Lung (tissue), 12 donors: ENCODE measurements around the gene TAF7. TPM values are rescaled to one million over a fixed set of nuclear protein-coding genes. Genes with fewer than 3 reads are reported as not detected.

Experiments
- ATAC-seq: fragments of 200-7000 bp; cut with Tn5 transposase; one replicate; pipeline ENCODE4 v1.9.1; 2020; ENCODE audit warnings: moderate number of reproducible peaks; ENCODE audit not compliant: insufficient read depth, low FRiP score
- DNase-seq, 3 donors: peaks; one replicate each; pipeline ENCODE4 v3.0.0-alpha.2; 2013 to 2017
- H3K27ac ChIP-seq, 2 donors: one replicate each; pipeline ENCODE4 v1.5.1; 2013; ENCODE audit warnings: mild to moderate bottlenecking in 2 of 2, moderate library complexity in 2 of 2, control low read depth in 1 of 2, inconsistent platforms in 1 of 2, low read depth in 1 of 2, low read length in 1 of 2
- H3K27me3 ChIP-seq, 3 donors: one replicate each; pipeline ENCODE4 v1.5.1; 2013; ENCODE audit warnings: low read length in 2 of 3; ENCODE audit not compliant: control insufficient read depth in 3 of 3, insufficient read depth in 3 of 3
- H3K36me3 ChIP-seq, 4 donors: one replicate each; pipeline ENCODE4 v1.5.1; 2013; ENCODE audit warnings: low read length in 4 of 4, mild to moderate bottlenecking in 1 of 4, moderate library complexity in 1 of 4; ENCODE audit not compliant: control insufficient read depth in 4 of 4, insufficient read depth in 4 of 4
- H3K4me1 ChIP-seq, 5 donors: one replicate each; pipeline ENCODE4 v1.5.1; 2013; ENCODE audit warnings: low read length in 5 of 5, mild to moderate bottlenecking in 2 of 5, moderate library complexity in 1 of 5; ENCODE audit not compliant: control insufficient read depth in 5 of 5, insufficient read depth in 5 of 5
- H3K4me3 ChIP-seq: one replicate; pipeline ENCODE4 v1.5.1; 2013; ENCODE audit warnings: mild to moderate bottlenecking, control low read depth, moderate library complexity
- H3K9ac ChIP-seq, 2 donors: one replicate each; pipeline ENCODE4 v1.5.1; 2013; ENCODE audit warnings: low read length in 2 of 2, control low read depth in 1 of 2; ENCODE audit not compliant: insufficient read depth in 1 of 2
- H3K9me3 ChIP-seq, 4 donors: one replicate each; pipeline ENCODE4 v1.5.1; 2013; ENCODE audit warnings: low read length in 3 of 4, mild to moderate bottlenecking in 1 of 4, moderate library complexity in 1 of 4; ENCODE audit not compliant: control insufficient read depth in 4 of 4, insufficient read depth in 3 of 4
- WGBS, 2 donors: extraction: QIAGEN DNeasy Blood & Tissue Kit; methylation state at CpG; one replicate each; pipeline ENCODE4 v1.1.7; 2013; 5-methylcytosine and 5-hydroxymethylcytosine counted together
- polyA plus RNA-seq, 2 donors: library from polyadenylated mRNA; stranded (reverse); fragments of 200-250 nt; gene quantifications; one replicate each; pipeline ENCODE4 v1.2.1, GENCODE V29; 2013
- total RNA-seq, 2 donors: library from RNA; depleted of rRNA in 1 of 2; stranded (reverse); fragments of >200 nt in 1 of 2; gene quantifications; one replicate each; pipeline ENCODE4 v1.2.1, GENCODE V29; 2014 to 2021
- TF ChIP-seq, protein P1 (sequence below): IDR thresholded peaks from 2 replicates; pipeline ENCODE4 v1.5.1; 2012; ENCODE audit warnings: mild to moderate bottlenecking; ENCODE audit errors: control extremely low read depth, extremely low read depth
- donor health status: control.
- donor health status: control.
- donor health status: Bipolar disorder and iron deficiency.
- donor health status: healthy.
- donor health status: DM: yes; HTN: yes; CAD: no.

TAF7 gene
- total and polyA plus RNA-seq, 4 donors: 29.9 to 97.1 (median 63.8) TPM

DNA sequence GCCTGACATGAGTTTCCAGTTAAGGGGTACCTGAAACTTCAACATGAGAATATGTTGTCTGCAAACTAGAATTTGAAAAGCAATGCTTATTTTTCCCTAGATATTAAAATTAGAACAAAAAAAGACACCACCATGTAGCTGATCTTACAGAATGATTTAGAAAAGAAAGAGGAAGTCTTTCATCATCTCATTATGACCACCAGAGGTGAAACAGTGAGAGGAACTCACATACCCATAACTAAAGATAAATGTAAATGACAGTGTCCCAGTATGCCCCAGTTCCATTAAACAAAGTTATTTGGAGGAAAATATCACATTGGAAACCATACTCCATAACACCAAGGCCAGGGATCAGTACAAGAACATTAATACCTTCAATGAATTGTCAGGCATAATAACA is 6.9 kb downstream of the TAF7 start:
- ATAC-seq (no peak), DNase-seq (no peak)
- Histone ChIP-seq H3K4me1 (no peaks in the 10 kb centered on the region), H3K9ac (no peak overlapping the region), H3K27me3 (no peaks in the 10 kb centered on the region), H3K36me3 (peaks cover 0 to 29% (median 13%) of the 10 kb centered on the region in 4 donors), H3K4me3 (no peak overlapping the region), H3K9me3 (peaks cover 23 to 51% (median 32%) of the 10 kb centered on the region in 4 donors), H3K27ac (no peak overlapping the region)
- TF ChIP-seq, protein P1, sequence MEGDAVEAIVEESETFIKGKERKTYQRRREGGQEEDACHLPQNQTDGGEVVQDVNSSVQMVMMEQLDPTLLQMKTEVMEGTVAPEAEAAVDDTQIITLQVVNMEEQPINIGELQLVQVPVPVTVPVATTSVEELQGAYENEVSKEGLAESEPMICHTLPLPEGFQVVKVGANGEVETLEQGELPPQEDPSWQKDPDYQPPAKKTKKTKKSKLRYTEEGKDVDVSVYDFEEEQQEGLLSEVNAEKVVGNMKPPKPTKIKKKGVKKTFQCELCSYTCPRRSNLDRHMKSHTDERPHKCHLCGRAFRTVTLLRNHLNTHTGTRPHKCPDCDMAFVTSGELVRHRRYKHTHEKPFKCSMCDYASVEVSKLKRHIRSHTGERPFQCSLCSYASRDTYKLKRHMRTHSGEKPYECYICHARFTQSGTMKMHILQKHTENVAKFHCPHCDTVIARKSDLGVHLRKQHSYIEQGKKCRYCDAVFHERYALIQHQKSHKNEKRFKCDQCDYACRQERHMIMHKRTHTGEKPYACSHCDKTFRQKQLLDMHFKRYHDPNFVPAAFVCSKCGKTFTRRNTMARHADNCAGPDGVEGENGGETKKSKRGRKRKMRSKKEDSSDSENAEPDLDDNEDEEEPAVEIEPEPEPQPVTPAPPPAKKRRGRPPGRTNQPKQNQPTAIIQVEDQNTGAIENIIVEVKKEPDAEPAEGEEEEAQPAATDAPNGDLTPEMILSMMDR: no peak

DNA sequence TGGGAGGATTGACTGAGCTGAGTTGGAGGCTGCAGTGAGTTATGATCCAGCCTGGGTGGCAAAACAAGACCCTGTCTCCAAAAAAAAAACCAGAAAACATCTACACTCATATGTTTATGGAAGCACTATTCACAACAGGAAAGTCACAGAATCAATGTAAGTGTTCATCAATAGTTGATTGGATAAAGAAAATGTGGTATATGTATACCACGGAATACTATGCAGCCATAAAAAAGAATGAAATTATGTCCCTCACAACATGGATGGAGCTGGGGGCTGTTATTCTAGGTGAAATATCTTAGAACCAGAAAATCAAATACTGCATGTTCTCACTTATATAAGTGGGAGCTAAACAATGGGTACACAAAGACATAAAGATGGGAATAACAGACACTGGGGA is 14.0 kb downstream of the TAF7 start:
- Histone ChIP-seq H3K4me3 (no peak overlapping the region), H3K27ac (no peak overlapping the region), H3K27me3 (no peaks in the 10 kb centered on the region), H3K36me3 (peaks cover 0 to 13% (median 0%) of the 10 kb centered on the region in 4 donors), H3K4me1 (no peaks in the 10 kb centered on the region), H3K9me3 (peaks cover 4 to 52% (median 28%) of the 10 kb centered on the region in 4 donors), H3K9ac (no peak overlapping the region)
- TF ChIP-seq, protein P1: no peak
- DNase-seq (no peak), ATAC-seq (no peak)
- WGBS, 2 donors: 100% methylated on average over 1 of the region's 1 CpG

DNA sequence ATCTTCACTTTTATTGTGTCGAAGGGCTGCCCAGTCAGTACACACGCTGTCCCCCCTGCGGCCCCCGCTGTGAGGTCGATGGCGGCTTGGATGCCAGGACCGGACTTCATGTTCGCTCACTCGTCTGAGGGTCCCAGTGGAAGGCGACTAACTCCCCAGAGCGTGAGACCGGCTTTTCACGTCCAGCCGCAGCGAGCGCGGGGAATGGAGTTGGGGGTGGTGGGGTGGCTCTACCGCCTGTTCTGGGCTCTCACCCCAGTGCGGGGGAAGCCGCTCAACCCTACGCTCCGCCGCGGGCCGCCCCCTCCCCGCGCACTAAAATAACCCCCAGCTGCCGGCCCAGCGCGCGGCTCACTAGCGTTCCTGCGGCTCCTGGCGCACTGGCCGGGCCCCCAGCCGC is 16.8 kb downstream of the TAF7 start, which contains the start of gene SLC25A2:
Gene SLC25A2 (minus strand): TSS at position 294 of the 400 bp plus-strand sequence. CDS start 184 bp downstream, at position 110.
- WGBS, 2 donors: 48 to 56% methylated on average over 35 to 36 of the region's 36 CpGs
- no peak within 1 kb of the TSS for H3K4me3 ChIP-seq
- peaks cover 7 to 51% (median 27%) of the 10 kb centered on the region in 4 donors for H3K9me3 ChIP-seq
- ATAC-seq (no peak), DNase-seq (no peak)
- H3K27ac ChIP-seq: no peak within 1 kb of the TSS
- no peak within 1 kb of the TSS for H3K9ac ChIP-seq
- H3K27me3 ChIP-seq: no peaks in the 10 kb centered on the region
- TF ChIP-seq, protein P1: no peak
- H3K4me1 ChIP-seq: no peaks in the 10 kb centered on the region
- peaks cover 0 to 10% (median 0%) of the 10 kb centered on the region in 4 donors for H3K36me3 ChIP-seq

DNA sequence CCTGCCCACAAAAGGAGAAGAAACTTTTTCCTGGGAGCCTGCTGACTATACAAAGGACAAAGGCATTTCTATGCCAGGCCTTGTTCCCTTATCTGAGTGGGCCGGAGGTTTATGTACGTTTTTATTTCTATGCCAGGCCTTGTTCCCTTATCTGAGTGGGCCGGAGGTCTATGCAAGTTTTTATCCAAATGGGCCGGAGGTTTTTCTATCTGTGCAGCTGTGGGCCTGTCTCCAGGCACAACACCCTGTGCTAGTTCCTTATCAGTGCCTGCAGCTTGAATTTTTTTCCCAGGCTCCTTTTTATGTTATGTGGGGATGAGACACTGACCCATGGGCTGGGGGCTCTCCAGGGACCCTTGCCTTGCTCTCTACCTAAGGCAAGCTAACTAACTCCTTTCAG is 22.2 kb downstream of the TAF7 start:
- Histone ChIP-seq H3K9ac (no peak overlapping the region), H3K9me3 (peaks cover 8 to 46% (median 26%) of the 10 kb centered on the region in 4 donors), H3K27ac (no peak overlapping the region), H3K4me1 (no peaks in the 10 kb centered on the region), H3K4me3 (no peak overlapping the region), H3K36me3 (peaks cover 0 to 5% (median under 1%) of the 10 kb centered on the region in 4 donors), H3K27me3 (no peaks in the 10 kb centered on the region)
- TF ChIP-seq, protein P1: no peak
- no peak for DNase-seq
- WGBS, 2 donors: 90% methylated on average over 4 of the region's 4 CpGs
- no peak for ATAC-seq
